Measurements from ENCODE around the gene DNAJA2. TPM values are rescaled to one million over a fixed set of nuclear protein-coding genes. Genes with fewer than 3 reads are reported as not detected.
A peak's percentile ranks its signal among the peaks of the same experiment; 100 is the strongest.

The DNAJA2 gene
- total and polyA plus RNA-seq, 2 of the 8 experiments (the other 6 are each of a cell fraction or from before 2014, with no cell fraction given): 9.4 to 93.8 TPM

GRCh38 chr16:46962629-46963028 is 10.8 kb downstream of the DNAJA2 start:
- Histone ChIP-seq H2BK20ac (ENCODE audit: low read length) (no peak overlapping the region), H2AFZ (ENCODE audit: low read length) (no peak overlapping the region), H3K27me3 (replicated peaks in 1 of 4; ENCODE audit: control insufficient read depth in 3 of 4, extremely low read depth in 1 of 4, insufficient read depth in 3 of 4, low read length in 3 of 4) (no peaks in the 10 kb centered on the region), H3K9me3 (ENCODE audit: insufficient read depth in 2 of 2, low read depth in 1 of 2, low read length in 1 of 2) (no peaks in the 10 kb centered on the region), H2BK5ac (ENCODE audit: low read depth, low read length) (no peak overlapping the region), H3K4ac (replicated peaks; ENCODE audit: insufficient read length, low read depth, low read length) (no peak overlapping the region), H3K4me2 (ENCODE audit: insufficient read depth in 1 of 2, low read depth in 2 of 2, low read length in 2 of 2) (no peak overlapping the region), H4K8ac (ENCODE audit: extremely low read depth, insufficient read depth, low read length) (no peak overlapping the region), H2BK12ac (ENCODE audit: low read depth, low read length) (no peak overlapping the region), H3K79me2 (ENCODE audit: control insufficient read depth in 1 of 2, insufficient read depth in 2 of 2, low read length in 2 of 2) (peaks cover 0 to 40% of the 10 kb centered on the region in 2 experiments; a peak in 3 of 4 replicates), H3K27ac (ENCODE audit: low read depth, low read length) (no peak overlapping the region), H4K91ac (replicated peaks; ENCODE audit: insufficient read length, low read length) (no peak overlapping the region), H3K23ac (ENCODE audit: insufficient read length) (no peak overlapping the region), H3K36me3 (ENCODE audit: control insufficient read depth in 2 of 4, insufficient read depth in 4 of 4, low read length in 3 of 4) (peaks cover 31 to 91% (median 64%) of the 10 kb centered on the region in 4 experiments), H3K18ac (ENCODE audit: extremely low read depth, low read length) (no peak overlapping the region), H3K9ac (replicated peaks in 1 of 4; ENCODE audit: extremely low read depth in 1 of 4, low read depth in 3 of 4, low read length in 3 of 4) (no peak overlapping the region), H4K5ac (ENCODE audit: insufficient read length, low read depth, low read length) (no peak overlapping the region), H2BK120ac (replicated peaks; ENCODE audit: low read depth, low read length) (no peak overlapping the region), H4K20me1 (replicated peaks in 1 of 2; ENCODE audit: control insufficient read depth in 1 of 2, insufficient read depth in 2 of 2, low read length in 2 of 2) (peaks cover 5 to 15% of the 10 kb centered on the region in 2 experiments), H2AK5ac (ENCODE audit: low read depth, low read length) (no peak overlapping the region), H3K4me1 (replicated peaks in 1 of 4; ENCODE audit: control insufficient read depth in 3 of 4, insufficient read depth in 4 of 4, low read length in 3 of 4) (peaks cover 0 to 2% (median 0%) of the 10 kb centered on the region in 4 experiments; a peak in 2 of 7 replicates), H3K79me1 (ENCODE audit: low read depth, low read length) (no peaks in the 10 kb centered on the region; the same call in none of the 2 replicates), H3K14ac (ENCODE audit: insufficient read length) (no peak overlapping the region), H3K23me2 (ENCODE audit: low read depth, low read length) (no peaks in the 10 kb centered on the region), H2BK15ac (ENCODE audit: low read length) (no peak overlapping the region), H3K56ac (replicated peaks; ENCODE audit: insufficient read length, low read depth, low read length) (no peak overlapping the region), H3K4me3 (ENCODE audit: extremely low read depth in 1 of 4, insufficient read depth in 2 of 4, low read depth in 3 of 4, low read length in 4 of 4) (no peak overlapping the region)
- DNase-seq (ENCODE audit: low read depth in 1 of 2, low spot score in 2 of 2): no peak
- no peak for TF ChIP-seq MAX (IDR thresholded peaks at IDR 0.05)
- no peak for TF ChIP-seq TEAD4 (IDR thresholded peaks at IDR 0.05; ENCODE audit: low read depth, low read length)
- peak; percentile 33; the same call in 1 of the 2 replicates for TF ChIP-seq MAFK (IDR thresholded peaks at IDR 0.05; ENCODE audit: low read depth, low read length)
- peak; percentile 54; the same call in 1 of the 2 replicates for TF ChIP-seq BACH1 (IDR thresholded peaks at IDR 0.05; ENCODE audit: low read length)
- WGBS, 2 experiments (ENCODE audit: extremely low coverage in 1 of 2, insufficient coverage in 1 of 2, insufficient read length in 1 of 2, insufficient replicate concordance in 2 of 2, low coverage in 1 of 2, low lambda C conversion rate in 2 of 2, missing lambda C conversion rate in 1 of 2): 94% methylated on average over 3 of the region's 3 CpGs; no CpG with 5 or more reads in 1 of the 2 experiments
- no peak for FAIRE-seq
- CTCF ChIA-PET (ENCODE audit: partially characterized antibody): interaction anchor here (0.5 to 1.5 kb wide), 5 partner anchors 11 to 190 kb away, joined by 3 to 5 read pairs (median 4); no protein-coding TSS in a partner anchor
- POLR2A ChIA-PET (ENCODE audit: partially characterized antibody): interaction anchor here (1.2 to 3.4 kb wide), 6 partner anchors 8 to 56 kb away, joined by 3 to 25 read pairs (median 4); partner anchors contain the start of gene DNAJA2

All from H1 (cell line).